Cardiac muscle cell (in vitro differentiated cells and primary cell): ENCODE results near the gene TMIGD3. TPM values are rescaled to one million over a fixed set of nuclear protein-coding genes. Genes with fewer than 3 reads are reported as not detected.

Experiments
- DNase-seq, 2 donors: peaks; one replicate each; pipeline versions ENCODE4 v3.0.0 to v3.0.0-alpha.2; 2010 to 2017; ENCODE audit warnings: low read depth in 1 of 2, low spot score in 1 of 2
- H3K27ac ChIP-seq: fragments of 200-600 bp; sonication (generic); 2 replicates; pipeline ENCODE4 v1.5.1; 2016
- H3K27me3 ChIP-seq: fragments of 200-600 bp; sonication (generic); 2 replicates; pipeline ENCODE4 v1.6.0; 2016; ENCODE audit warnings: control low read depth
- H3K36me3 ChIP-seq: fragments of 200-600 bp; sonication (generic); 2 replicates; pipeline ENCODE4 v1.5.1; 2016; ENCODE audit warnings: control low read depth
- H3K4me1 ChIP-seq: fragments of 200-600 bp; sonication (generic); 2 replicates; pipeline ENCODE4 v1.8.1; 2017; ENCODE audit warnings: low read depth, mild to moderate bottlenecking, mixed run types
- H3K4me3 ChIP-seq: fragments of 200-600 bp; sonication (generic); 2 replicates; pipeline ENCODE4 v1.5.1; 2016; ENCODE audit warnings: mild to moderate bottlenecking
- H3K9me3 ChIP-seq: fragments of 200-600 bp; sonication (generic); 2 replicates; pipeline ENCODE4 v1.5.1; 2017; ENCODE audit warnings: low read depth, mild to moderate bottlenecking, control low read depth
- polyA plus RNA-seq: library from polyadenylated mRNA; unstranded; fragments of >200 nt; fragmentation: Nextera tagmentation; extraction: Ambion mirVana; gene quantifications from 2 replicates; pipeline ENCODE4 v1.2.1, GENCODE V29; 2016
- total RNA-seq: library from RNA; depleted of rRNA; stranded (reverse); fragments of >200 nt; gene quantifications from 2 replicates; pipeline ENCODE4 v1.2.3, GENCODE V29; 2016
- TF ChIP-seq, protein P1 (sequence below): IDR thresholded peaks from 2 replicates; pipeline ENCODE4 v1.5.1; 2012; ENCODE audit warnings: low read depth, mild to moderate bottlenecking, low read length

TMIGD3 gene
- total and polyA plus RNA-seq, 2 experiments from 2014 or later, result not detected

DNA sequence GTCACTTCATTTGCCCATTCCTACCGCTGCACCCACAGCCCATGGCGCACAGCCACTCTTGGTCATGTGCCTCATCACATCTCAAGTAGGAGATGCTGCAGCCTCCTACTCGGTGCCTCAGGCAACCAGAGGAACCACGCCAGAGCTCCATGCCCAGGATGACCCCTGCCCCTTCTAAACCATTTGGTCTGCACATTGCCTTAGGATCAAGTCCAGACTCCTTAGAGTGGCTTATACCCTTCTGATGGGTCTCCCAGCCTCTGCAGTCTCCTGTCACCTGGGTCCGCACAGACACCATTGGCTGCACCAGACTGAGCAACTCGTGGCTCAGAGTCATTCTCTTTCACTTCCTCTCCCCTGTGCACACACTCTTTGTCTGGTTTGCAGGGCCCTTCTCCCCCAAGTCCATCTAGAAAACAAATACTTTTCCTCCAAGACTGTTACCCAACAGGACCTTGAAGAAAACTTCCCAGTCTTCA, 2.2 kb upstream of the TMIGD3 start:
- Histone ChIP-seq H3K9me3 (no peaks in the 10 kb centered on the region), H3K36me3 (no peaks in the 10 kb centered on the region), H3K4me1 (peaks cover 11% of the 10 kb centered on the region), H3K27ac (no peak overlapping the region), H3K27me3 (no peaks in the 10 kb centered on the region), H3K4me3 (no peak overlapping the region)
- TF ChIP-seq, protein P1, sequence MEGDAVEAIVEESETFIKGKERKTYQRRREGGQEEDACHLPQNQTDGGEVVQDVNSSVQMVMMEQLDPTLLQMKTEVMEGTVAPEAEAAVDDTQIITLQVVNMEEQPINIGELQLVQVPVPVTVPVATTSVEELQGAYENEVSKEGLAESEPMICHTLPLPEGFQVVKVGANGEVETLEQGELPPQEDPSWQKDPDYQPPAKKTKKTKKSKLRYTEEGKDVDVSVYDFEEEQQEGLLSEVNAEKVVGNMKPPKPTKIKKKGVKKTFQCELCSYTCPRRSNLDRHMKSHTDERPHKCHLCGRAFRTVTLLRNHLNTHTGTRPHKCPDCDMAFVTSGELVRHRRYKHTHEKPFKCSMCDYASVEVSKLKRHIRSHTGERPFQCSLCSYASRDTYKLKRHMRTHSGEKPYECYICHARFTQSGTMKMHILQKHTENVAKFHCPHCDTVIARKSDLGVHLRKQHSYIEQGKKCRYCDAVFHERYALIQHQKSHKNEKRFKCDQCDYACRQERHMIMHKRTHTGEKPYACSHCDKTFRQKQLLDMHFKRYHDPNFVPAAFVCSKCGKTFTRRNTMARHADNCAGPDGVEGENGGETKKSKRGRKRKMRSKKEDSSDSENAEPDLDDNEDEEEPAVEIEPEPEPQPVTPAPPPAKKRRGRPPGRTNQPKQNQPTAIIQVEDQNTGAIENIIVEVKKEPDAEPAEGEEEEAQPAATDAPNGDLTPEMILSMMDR, result no peak
- no peak for DNase-seq

DNA sequence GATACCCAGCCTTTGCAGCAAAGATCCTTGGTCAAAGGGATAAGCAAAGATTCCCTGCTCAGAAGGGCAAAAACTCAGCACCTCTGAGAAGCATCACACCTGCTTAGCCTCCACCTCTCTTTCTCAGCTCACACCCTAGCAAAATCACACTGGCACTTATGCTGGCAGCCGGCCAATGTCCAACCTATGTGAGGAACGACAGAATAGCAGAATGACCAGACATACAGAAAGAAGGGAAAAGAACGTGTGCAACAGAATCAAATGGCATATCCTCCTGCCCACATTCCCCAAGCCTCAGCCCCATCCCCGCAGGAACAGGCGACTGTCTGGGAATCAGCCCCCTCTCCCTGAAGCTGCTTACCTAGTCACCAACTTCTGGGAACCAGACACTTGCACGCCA, 664 bp upstream of the TMIGD3 start:
- peaks cover 11% of the 10 kb centered on the region for H3K4me1 ChIP-seq
- H3K36me3 ChIP-seq, result no peaks in the 10 kb centered on the region
- DNase-seq, result no peak
- H3K27me3 ChIP-seq, result peaks cover 4% of the 10 kb centered on the region
- H3K27ac ChIP-seq, result no peak overlapping the region
- no peak overlapping the region for H3K4me3 ChIP-seq
- TF ChIP-seq, protein P1, result no peak
- H3K9me3 ChIP-seq, result no peaks in the 10 kb centered on the region

DNA sequence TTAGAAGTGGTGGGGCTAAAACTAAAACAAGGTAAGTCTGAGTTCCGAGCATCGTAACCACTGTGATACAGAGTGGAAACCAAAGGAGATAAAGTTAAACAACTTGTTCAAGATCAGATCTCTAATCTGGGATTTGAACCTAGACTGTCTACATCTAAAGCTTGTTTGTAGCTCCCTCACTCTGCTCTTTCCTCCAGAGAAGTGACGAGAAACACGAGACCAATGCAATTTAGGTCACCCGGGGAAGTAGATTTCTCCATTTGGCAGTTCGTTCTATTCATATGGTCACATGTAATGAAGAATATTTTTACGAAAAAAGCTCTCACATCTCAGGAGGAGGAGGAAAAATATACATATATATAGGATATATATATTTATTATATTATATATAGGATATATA, 1.8 kb downstream of the TMIGD3 start:
- TF ChIP-seq, protein P1, result no peak
- no peak overlapping the region for H3K4me3 ChIP-seq
- no peaks in the 10 kb centered on the region for H3K9me3 ChIP-seq
- H3K27ac ChIP-seq, result no peak overlapping the region
- H3K4me1 ChIP-seq, result no peaks in the 10 kb centered on the region
- H3K36me3 ChIP-seq, result no peaks in the 10 kb centered on the region
- no peak for DNase-seq
- H3K27me3 ChIP-seq, result peaks cover 4% of the 10 kb centered on the region

DNA sequence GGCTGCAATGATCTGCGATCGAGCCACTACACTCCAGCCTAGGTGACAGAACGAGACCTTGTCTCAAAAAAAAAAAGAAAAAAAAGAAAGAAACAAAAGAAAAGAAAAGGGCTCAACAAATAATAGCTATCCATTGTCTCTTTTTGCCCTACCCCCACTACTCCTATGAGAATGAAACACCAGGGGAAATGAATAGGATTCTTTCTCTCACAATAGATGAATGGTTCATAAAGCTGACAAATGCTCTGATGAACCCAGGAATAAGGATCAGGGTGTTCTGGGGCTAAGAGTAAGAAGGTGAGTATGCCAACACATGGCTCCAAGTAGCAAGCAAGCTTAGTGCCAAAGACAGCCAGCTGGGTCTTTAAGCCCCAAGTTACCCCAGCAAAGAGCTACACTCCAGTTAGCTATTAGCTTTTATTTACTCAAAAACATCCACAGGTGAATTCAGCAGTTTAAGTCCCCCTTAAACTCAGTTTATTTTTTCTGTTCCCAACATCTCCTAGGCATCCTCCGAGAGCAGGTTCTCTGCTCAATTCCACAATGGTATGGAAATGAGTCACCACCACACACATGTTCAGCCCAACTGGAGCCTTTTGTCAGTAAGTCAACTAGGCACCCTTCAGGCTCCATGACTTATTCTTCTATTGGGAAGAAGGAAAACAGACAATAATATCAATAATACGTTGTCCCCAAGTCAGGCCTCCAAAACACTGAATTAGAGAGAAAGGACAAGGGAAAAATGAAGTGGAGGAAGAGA, 4.2 kb downstream of the TMIGD3 start:
- H3K27me3 ChIP-seq, result peaks cover 4% of the 10 kb centered on the region
- DNase-seq, result no peak
- TF ChIP-seq, protein P1, result no peak
- H3K4me1 ChIP-seq, result no peaks in the 10 kb centered on the region
- no peaks in the 10 kb centered on the region for H3K36me3 ChIP-seq
- H3K4me3 ChIP-seq, result no peak overlapping the region
- H3K27ac ChIP-seq, result no peak overlapping the region
- no peaks in the 10 kb centered on the region for H3K9me3 ChIP-seq

DNA sequence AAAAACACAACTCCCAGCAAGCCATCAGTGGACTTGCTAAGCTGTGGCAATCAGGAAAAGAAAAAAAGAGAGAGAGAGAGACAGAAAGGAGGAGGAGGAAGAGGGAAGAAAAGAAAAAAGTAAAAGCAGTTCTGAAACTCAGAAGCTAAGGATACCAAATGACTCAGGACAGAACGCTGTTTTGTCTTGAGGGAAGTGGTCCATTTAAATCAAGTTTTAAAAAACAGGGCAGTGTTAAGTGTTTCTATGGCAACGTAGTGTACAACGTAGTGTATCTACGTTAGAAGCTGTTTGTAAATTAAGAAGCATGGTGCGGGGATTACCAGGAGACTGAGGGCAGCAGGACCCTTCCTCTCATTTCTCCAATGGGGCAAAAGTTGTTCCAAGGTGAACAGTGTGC, 5.8 kb downstream of the TMIGD3 start:
- Histone ChIP-seq H3K27me3 (peaks cover 4% of the 10 kb centered on the region), H3K4me3 (no peak overlapping the region), H3K9me3 (no peaks in the 10 kb centered on the region), H3K27ac (no peak overlapping the region), H3K4me1 (no peaks in the 10 kb centered on the region), H3K36me3 (no peaks in the 10 kb centered on the region)
- TF ChIP-seq, protein P1, result no peak
- DNase-seq, result no peak
